H1 (cell line): ENCODE data around the gene ACSF3. TPM values are rescaled to one million over a fixed set of nuclear protein-coding genes. Genes with fewer than 3 reads are reported as not detected.

Experiments used
- FOSL1 ChIP-seq: IDR thresholded peaks from 2 replicates; pipeline ENCODE4 v1.6.1; 2011; ENCODE audit warnings: mild to moderate bottlenecking, low read depth, low read length, moderate library complexity; ENCODE audit not compliant: insufficient read depth
- KDM1A ChIP-seq: fragments of 200-600, 300-600 bp; sonication (generic); IDR thresholded peaks from 2 replicates; pipeline ENCODE4 v1.7.1; 2016; ENCODE audit warnings: mild to moderate bottlenecking, low read length, borderline replicate concordance
- NANOG ChIP-seq: IDR thresholded peaks from 2 replicates; pipeline ENCODE4 v1.6.1; 2011; ENCODE audit warnings: low read length, low read depth, mild to moderate bottlenecking, inconsistent platforms; ENCODE audit not compliant: insufficient read depth, poor library complexity, severe bottlenecking
- SAP30 ChIP-seq: fragments of 300-600 bp; sonication (generic); IDR thresholded peaks from 2 replicates; pipeline ENCODE4 v1.7.1; 2012; ENCODE audit warnings: low read length, moderate library complexity, mild to moderate bottlenecking, inconsistent platforms; ENCODE audit not compliant: insufficient read depth, insufficient replicate concordance
- polyA plus RNA-seq, 7 experiments: library from polyadenylated mRNA; depleted of rRNA in 3 of 7; stranded (reverse) in 5 of 7; unstranded in 2 of 7; fragments of >200 nt in 5 of 7; fragments of 200-250 nt in 2 of 7; gene quantifications; 1 replicate in 5 of 7; 2 replicates in 1 of 7; 4 replicates in 1 of 7; pipeline versions ENCODE4 v1.2.1 to v1.2.3, GENCODE V29; 2011 to 2013; ENCODE audit warnings: missing spikeins in 2 of 7, mixed read lengths in 2 of 7
- total RNA-seq: library from RNA; stranded (reverse); fragmentation: NEBNext Ultra II Directional; extraction: Animal tissue kit (Norgen Biotek cat#: 25700); gene quantifications from 2 replicates; pipeline ENCODE4 v1.2.1, GENCODE V29; 2021

The ACSF3 gene
- total and polyA plus RNA-seq, 2 of the 8 experiments (the other 6 are each of a cell fraction or from before 2014, with no cell fraction given) = 15.6 to 22.9 TPM

DNA sequence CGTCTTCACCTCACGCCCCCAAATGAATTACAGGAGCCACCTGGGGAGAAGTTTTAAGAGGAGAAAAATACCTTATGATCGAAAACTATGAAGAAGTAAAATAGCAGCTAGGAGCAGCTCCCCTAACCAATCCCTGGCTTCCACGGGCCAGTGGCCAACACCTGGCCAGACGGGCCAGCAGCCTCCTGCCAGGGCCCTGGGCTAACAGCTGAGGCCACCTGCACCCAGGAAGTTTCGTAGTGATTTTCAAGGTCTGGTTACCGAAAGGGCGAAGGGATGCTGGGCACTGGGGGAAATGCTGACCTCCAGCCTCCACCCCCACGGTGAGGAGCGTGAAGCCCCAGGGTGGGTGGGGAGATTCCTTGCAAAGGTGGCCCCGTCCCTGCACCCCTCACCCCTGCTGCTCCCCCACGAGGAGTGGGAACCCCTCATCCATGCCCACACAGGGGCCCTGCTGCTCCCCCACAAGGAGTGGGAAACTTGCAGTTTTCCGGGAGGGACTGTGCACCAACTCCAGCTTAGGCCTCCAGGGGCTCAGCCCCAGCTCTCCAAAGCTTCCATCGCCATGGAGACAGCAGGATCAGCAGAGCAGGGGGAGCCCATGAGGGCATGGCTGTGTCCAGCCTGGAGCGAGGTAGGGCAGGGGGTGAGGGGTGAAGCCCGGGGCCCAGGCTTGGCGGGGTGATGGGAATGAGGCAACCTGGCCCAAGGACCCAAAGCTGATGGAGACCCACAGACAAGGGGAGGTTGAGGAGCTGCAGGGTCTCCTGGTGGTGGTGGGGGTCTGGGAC is 31.9 kb upstream of the ACSF3 start (continued):
- no peak for TF ChIP-seq SAP30
- TF ChIP-seq NANOG = no peak
- no peak for TF ChIP-seq KDM1A
- TF ChIP-seq FOSL1 = no peak
